SH-SY5Y (cell line): ENCODE measurements around the gene FER.

Experiments used
- GATA2 ChIP-seq: IDR thresholded peaks from 2 replicates; pipeline ENCODE4 v1.6.1; 2011; ENCODE audit warnings: mild to moderate bottlenecking, low read depth, low read length
- GATA3 ChIP-seq: IDR thresholded peaks from 2 replicates; pipeline ENCODE4 v1.6.1; 2011; ENCODE audit warnings: low read depth, mild to moderate bottlenecking, low read length, moderate library complexity

FER gene

GRCh38 chr5:109141222-109142200 is 393.8 kb downstream of the FER start:
- TF ChIP-seq GATA2 (no peak), GATA3 (no peak)

GRCh38 chr5:109143031-109143430 is 395.3 kb downstream of the FER start:
- TF ChIP-seq GATA2 (no peak), GATA3 (no peak)

- TF ChIP-seq GATA2, result no peak
- TF ChIP-seq GATA3, result no peak
Measured at GRCh38 chr5:109145139-109145538, 397.4 kb downstream of the FER start.

GRCh38 chr5:109146591-109146990 is 398.9 kb downstream of the FER start:
- no peak for TF ChIP-seq GATA3
- no peak for TF ChIP-seq GATA2

- no peak for TF ChIP-seq GATA3
- TF ChIP-seq GATA2, result no peak
Measured at GRCh38 chr5:109152565-109152964, 404.9 kb downstream of the FER start.

GRCh38 chr5:109155625-109156024 is 407.9 kb downstream of the FER start:
- TF ChIP-seq GATA3 (no peak), GATA2 (no peak)

- no peak for TF ChIP-seq GATA2
Measured at GRCh38 chr5:109156885-109157284, 409.2 kb downstream of the FER start.

GRCh38 chr5:109160468-109160867 is 412.8 kb downstream of the FER start:
- TF ChIP-seq GATA3, result no peak
- no peak for TF ChIP-seq GATA2

GRCh38 chr5:109161914-109162683 is 414.4 kb downstream of the FER start:
- TF ChIP-seq GATA2 (no peak), GATA3 (no peak)

GRCh38 chr5:109163336-109163735 is 415.6 kb downstream of the FER start:
- TF ChIP-seq GATA2, result no peak
- TF ChIP-seq GATA3, result no peak

GRCh38 chr5:109164001-109164400 is 416.3 kb downstream of the FER start:
- TF ChIP-seq GATA2 (no peak), GATA3 (no peak)

- TF ChIP-seq GATA3 (no peak), GATA2 (no peak)
Measured at GRCh38 chr5:109167586-109167985, 419.9 kb downstream of the FER start.

GRCh38 chr5:109168151-109168550 is 420.5 kb downstream of the FER start:
- no peak for TF ChIP-seq GATA3

- TF ChIP-seq GATA3 (no peak), GATA2 (no peak)
Measured at GRCh38 chr5:109170629-109171350, 423.1 kb downstream of the FER start.
